ENCODE results near the gene SORCS1. TPM values are rescaled to one million over a fixed set of nuclear protein-coding genes. Genes with fewer than 3 reads are reported as not detected.
"Not testable (repeated sequence)": the region's sequence is repeated elsewhere in the genome, so short reads cannot be mapped to it uniquely, and the experiment has no call there.

The SORCS1 gene
- total RNA-seq, 1 donor from 2014 or later, result not detected

GRCh38 chr10:106947643-106948042, 216.9 kb downstream of the SORCS1 start:
- no peak for DNase-seq (ENCODE audit: low read depth in 2 of 2)

- DNase-seq (ENCODE audit: low read depth in 2 of 2), result no peak
Observed at GRCh38 chr10:106942035-106942662, 222.4 kb downstream of the SORCS1 start.

- DNase-seq (ENCODE audit: low read depth in 2 of 2), result no peak
Observed at GRCh38 chr10:106941297-106942034, 223.0 kb downstream of the SORCS1 start.

GRCh38 chr10:106938513-106938912, 226.0 kb downstream of the SORCS1 start:
- no peak for DNase-seq (ENCODE audit: low read depth in 2 of 2)

GRCh38 chr10:106935978-106936451, 228.5 kb downstream of the SORCS1 start:
- no peak for DNase-seq (ENCODE audit: low read depth in 2 of 2)

DNA sequence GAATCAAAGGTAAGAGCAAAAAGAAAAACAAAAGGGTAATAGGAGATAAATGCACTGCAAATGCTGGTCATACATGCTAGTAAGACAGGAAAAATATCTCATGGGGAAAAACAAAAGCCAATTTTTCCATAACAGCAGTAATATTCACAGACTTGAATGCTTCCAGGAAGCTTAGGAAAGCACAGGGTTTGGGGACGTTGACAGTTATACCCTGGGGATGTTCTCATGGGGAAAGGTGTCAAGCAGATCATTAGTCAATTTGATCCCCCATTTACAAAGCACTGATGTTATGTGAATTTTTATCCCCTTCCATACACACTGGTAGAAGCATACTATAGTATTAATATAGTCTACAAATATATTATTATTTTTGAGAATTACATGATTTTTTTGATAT, 232.7 kb downstream of the SORCS1 start:
- DNase-seq (ENCODE audit: low read depth in 2 of 2), result no peak

- DNase-seq (ENCODE audit: low read depth in 2 of 2), result no peak
Observed at GRCh38 chr10:106931159-106931852, 233.2 kb downstream of the SORCS1 start.

DNA sequence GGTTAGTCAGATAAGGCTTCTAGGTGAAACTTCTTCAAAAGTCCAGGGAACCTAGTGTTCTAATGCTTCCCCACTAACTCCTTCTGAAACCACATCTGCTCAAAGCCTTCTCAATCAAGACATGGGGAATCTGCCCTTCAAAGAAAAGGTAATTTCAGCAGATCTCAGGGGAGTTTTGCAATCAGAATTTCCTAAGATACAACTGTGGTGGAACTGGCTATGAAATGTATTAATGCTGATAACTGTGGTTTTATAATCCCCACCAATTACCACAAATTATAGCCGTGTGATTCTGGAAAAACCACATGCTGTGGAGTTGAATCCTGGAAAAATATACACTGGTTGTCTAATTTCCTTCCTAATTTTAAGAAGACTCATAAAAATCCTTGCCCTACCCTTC, 233.8 kb downstream of the SORCS1 start:
- DNase-seq (ENCODE audit: low read depth in 2 of 2), result no peak

GRCh38 chr10:106929291-106929895, 235.1 kb downstream of the SORCS1 start:
- no peak for DNase-seq (ENCODE audit: low read depth in 2 of 2)

- DNase-seq (ENCODE audit: low read depth in 2 of 2), result not testable (repeated sequence)
Observed at GRCh38 chr10:106928151-106928550, 236.4 kb downstream of the SORCS1 start.

- DNase-seq (ENCODE audit: low read depth in 2 of 2), result no peak
Observed at GRCh38 chr10:106925191-106925590, 239.3 kb downstream of the SORCS1 start.

GRCh38 chr10:106920538-106920937, 244.0 kb downstream of the SORCS1 start:
- DNase-seq (ENCODE audit: low read depth in 2 of 2), result no peak

- DNase-seq (ENCODE audit: low read depth in 2 of 2), result no peak
Observed at GRCh38 chr10:106919871-106920282, 244.6 kb downstream of the SORCS1 start.

DNA sequence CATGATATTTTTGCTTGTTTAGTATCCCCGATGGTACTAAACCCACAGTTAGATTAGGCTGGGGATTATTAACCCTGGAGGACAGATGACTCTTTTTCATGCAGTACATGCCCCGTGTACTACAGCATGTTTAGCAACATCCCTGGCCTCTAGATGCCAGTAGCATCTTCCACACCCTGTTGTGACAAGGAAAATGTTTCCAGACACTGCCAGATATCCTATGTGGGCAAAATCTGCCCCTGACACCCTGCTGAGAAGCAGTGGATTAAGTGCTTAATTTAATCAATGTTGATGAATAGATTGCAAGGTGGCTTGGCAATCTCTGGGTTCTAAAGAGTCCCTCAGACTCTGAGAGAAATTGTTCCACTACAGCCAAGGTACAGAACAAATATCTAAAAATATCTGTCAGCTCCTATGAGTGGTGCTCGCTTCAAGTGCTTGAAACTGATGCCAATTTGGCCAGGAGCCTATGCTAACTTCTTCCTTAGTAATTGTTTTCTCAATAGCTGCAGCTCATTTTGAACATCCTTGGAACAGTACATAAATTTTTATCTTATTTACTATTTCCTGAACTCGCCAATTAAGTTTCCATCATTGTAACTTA, 247.0 kb downstream of the SORCS1 start:
- no peak for DNase-seq (ENCODE audit: low read depth in 2 of 2)

DNA sequence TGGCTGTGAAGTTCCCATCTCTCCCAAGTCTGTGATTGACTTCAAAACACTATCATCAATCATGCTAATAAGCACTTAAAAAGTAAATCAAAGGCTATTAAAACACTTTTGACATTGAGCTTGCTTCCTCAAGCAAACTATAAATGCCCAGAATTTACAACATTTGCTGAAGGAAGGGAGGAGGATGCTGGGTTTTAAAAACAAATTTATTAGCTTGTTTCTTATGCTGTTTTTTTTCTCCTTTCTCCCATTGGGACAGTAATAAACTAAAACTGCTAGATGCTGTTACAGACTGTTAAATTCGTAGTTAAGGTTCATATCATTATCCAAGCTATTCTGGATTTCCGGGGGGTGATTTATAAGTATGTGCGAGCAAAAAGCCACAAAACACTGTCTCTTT, 250.5 kb downstream of the SORCS1 start:
- DNase-seq (ENCODE audit: low read depth in 2 of 2), result no peak

DNA sequence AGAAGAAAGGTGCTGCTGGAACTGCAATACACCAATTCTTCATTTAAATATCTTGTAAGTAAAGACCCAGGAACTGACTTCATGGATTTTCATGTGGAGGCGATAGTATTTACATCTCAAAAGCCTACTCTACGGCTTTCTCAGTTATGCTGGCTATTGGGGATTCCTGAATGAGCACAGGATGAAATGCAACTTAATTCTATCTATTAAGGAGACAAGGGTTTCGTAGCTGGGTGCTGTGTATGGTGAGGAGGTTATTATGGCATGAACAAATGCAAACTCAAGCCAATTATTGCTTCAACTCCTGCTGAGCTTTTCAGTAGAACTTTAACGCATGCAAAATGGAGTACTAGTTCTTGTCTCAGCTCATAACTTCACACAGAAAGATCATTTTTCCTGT, 251.2 kb downstream of the SORCS1 start:
- no peak for DNase-seq (ENCODE audit: low read depth in 2 of 2)

- DNase-seq (ENCODE audit: low read depth in 2 of 2), result no peak
Observed at GRCh38 chr10:106911096-106911495, 253.4 kb downstream of the SORCS1 start.

- no peak for DNase-seq (ENCODE audit: low read depth in 2 of 2)
Observed at GRCh38 chr10:106910666-106911065, 253.8 kb downstream of the SORCS1 start.

GRCh38 chr10:106908225-106908624, 256.3 kb downstream of the SORCS1 start:
- DNase-seq (ENCODE audit: low read depth in 2 of 2), result no peak

DNA sequence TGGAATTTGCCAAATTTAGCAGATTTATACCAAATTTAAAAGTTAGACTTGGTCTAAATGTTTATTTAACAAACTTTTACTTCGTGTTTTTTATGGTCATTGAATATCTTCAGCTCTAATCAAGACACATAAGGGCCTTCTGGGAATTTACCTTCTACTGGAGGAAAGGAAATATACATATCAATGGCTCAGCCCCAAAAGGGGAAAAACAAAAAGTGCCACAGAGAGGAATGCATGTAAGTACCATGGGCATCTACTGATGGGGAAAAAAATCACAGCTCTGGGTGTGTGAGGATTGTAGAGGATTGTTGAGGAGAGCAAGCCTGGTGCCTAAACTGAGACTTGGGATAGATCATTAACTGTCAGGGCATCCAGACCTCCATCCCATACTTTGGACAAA, 260.3 kb downstream of the SORCS1 start:
- no peak for DNase-seq (ENCODE audit: low read depth in 2 of 2)

- no peak for DNase-seq (ENCODE audit: low read depth in 2 of 2)
Observed at GRCh38 chr10:106903180-106903579, 261.3 kb downstream of the SORCS1 start.
